Measurements from ENCODE around the gene APOC3.

Gene APOC3

DNA sequence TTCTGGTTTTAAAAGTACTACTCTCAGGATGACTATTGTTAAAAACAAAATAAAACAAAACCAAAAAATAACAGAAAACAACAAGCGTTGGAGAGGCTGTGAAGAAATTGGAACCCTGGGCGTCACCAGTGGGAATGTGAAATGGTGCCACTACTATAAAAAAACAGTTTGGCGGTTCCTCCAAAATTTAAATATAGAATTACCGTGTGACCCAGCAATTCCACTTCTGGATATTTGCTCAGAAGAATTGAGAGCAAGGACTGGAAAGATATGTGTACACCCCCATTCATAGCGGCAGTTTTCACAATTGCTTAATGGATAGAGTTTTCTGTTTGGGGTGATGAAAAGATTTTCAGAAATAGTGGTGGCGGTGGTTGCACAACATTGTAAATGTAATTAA, 15.2 kb upstream of the APOC3 start:
- no peak for TF ChIP-seq ZFX (IDR thresholded peaks at IDR 0.05)
- TF ChIP-seq, protein P1, sequence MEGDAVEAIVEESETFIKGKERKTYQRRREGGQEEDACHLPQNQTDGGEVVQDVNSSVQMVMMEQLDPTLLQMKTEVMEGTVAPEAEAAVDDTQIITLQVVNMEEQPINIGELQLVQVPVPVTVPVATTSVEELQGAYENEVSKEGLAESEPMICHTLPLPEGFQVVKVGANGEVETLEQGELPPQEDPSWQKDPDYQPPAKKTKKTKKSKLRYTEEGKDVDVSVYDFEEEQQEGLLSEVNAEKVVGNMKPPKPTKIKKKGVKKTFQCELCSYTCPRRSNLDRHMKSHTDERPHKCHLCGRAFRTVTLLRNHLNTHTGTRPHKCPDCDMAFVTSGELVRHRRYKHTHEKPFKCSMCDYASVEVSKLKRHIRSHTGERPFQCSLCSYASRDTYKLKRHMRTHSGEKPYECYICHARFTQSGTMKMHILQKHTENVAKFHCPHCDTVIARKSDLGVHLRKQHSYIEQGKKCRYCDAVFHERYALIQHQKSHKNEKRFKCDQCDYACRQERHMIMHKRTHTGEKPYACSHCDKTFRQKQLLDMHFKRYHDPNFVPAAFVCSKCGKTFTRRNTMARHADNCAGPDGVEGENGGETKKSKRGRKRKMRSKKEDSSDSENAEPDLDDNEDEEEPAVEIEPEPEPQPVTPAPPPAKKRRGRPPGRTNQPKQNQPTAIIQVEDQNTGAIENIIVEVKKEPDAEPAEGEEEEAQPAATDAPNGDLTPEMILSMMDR (conservative IDR thresholded peaks at IDR 0.05): no peak

DNA sequence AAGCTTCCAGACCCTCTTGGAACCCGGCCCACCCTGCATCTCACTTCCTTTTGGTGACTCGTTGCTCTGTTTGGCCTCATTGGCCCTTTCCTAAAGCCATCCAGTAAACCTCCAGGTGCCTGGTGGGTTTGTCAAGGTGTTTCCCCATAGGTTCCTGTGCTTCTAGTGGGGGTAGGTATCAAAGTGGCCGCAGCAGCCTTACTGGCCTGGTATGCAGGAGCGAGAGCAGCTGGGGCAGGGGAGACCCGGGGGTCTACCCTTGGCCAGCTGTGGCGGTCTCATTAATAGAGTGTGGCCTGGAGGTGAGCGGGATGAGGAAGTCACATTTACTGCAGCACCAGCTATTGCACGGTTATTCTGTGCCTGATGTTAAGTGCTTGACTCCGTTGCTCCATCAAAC, 10.7 kb upstream of the APOC3 start:
- TF ChIP-seq ZFX (IDR thresholded peaks at IDR 0.05): no peak
- TF ChIP-seq, protein P1 (conservative IDR thresholded peaks at IDR 0.05): no peak
- H3K27ac ChIP-seq: no peak overlapping the region

More for the DNA sequence above, 15.2 kb upstream of the APOC3 start:
- no peak overlapping the region for H3K27ac ChIP-seq

DNA sequence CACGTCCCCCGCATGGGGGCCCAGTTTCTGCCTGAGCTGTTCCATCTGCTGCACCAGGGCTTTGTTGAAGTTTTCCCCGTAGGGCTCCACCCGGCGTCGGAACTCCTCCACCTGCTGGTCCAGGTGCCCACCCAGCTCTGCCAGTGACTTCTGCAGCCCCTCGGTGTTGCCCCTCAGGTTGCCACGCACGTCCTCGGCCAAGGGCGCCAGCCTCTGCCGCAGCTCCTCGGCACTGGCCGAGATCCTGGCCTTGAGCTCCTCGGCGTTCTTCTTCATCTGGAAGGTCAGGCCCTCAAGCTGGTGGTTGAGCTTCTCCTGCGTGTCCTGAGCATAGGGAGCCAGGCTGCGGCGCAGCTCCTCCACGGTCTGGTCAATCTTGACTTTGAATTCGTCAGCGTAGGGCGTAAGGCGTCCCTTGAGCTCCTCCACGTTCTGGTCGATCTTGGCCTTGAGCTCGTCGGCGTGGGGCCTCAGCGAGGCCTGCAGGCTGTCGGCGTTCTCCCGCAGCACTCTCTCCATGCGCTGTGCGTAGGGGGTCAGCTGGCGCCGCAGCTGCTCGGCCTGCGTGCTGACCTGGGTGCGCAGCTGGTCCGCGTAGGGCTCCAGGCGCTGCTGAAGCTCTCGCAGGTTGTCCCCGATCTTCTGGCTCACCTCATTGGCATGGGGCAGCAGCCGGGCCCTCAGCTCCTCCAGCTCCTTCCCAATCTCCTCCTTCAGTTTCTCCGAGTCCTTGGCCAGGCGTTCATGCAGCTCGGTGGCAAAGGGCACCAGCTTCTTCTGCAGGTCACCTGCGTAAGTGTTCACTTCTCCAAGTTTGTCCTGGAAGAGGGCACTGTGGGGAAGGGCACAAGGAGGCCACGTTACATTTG, 8.4 kb upstream of the APOC3 start:
- no peak overlapping the region for H3K27ac ChIP-seq
- TF ChIP-seq, protein P1 (conservative IDR thresholded peaks at IDR 0.05): no peak
- TF ChIP-seq ZFX (IDR thresholded peaks at IDR 0.05): no peak

DNA sequence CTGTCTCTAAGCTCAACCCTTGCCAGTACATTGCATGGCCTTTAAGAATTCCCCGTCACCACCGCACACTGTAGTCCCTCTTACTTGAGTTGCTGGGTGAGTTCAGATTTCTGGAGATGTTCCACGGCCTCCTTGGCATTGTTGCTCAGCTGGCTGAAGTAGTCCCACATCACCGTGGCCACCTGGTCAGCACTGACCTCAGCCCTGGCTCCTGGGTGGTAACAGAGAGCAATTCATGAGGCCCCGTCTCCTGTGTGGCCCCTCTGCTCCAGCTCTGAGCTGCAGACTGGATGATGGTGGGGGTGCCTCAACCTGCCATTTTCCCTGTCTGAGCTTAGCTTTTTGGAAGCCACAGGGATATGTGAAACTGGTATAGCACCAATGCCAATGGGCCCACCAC, 7.1 kb upstream of the APOC3 start:
- TF ChIP-seq, protein P1 (conservative IDR thresholded peaks at IDR 0.05): no peak
- TF ChIP-seq ZFX (IDR thresholded peaks at IDR 0.05): no peak
- no peak overlapping the region for H3K27ac ChIP-seq

DNA sequence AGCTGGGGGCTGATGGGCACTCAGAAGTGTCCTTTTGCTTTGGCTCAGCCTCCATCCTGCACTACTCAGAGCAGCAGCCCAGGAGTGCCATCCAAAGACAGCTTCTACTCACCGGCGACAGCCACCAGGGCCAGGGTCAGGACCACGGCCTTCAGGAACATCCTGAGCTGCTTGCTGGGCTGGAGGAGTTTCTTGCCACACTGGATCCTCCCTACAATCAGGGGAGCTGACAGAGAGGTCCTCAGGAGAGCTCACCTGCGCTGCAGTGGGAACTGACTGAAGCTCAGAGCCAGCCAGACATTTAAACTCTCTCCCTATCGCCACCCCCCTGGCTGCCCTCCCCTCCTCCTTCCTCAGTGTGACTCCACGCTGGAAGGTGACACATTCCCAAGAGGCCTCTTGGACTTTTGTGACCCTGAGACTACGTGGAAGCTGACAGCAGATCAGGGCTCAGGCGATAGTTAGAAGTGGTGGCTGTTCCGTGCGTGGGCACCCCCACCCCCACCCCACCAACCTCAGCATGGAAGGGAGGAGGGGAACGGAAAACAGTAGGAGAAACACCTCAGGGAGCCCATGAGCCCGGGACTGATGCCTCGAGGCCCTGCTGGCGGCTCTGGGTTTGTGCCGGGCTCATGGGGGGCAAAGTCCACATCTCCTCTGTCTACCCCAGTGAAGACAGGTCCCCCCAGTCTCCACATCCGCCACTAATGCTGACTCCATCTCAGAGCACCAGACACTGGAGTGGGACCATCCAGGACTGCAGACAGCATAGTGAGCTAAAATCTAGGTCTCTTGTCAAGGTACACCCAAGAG, 6.5 kb upstream of the APOC3 start, which contains the start of gene APOA4:
TSS of gene APOA4 (minus strand) at position 274 of the 813 bp plus-strand sequence. CDS start at position 161, 113 bp downstream.
- no peak within 1 kb of the TSS for H3K27ac ChIP-seq
- TF ChIP-seq ZFX (IDR thresholded peaks at IDR 0.05): no peak
- TF ChIP-seq, protein P1 (conservative IDR thresholded peaks at IDR 0.05): no peak

DNA sequence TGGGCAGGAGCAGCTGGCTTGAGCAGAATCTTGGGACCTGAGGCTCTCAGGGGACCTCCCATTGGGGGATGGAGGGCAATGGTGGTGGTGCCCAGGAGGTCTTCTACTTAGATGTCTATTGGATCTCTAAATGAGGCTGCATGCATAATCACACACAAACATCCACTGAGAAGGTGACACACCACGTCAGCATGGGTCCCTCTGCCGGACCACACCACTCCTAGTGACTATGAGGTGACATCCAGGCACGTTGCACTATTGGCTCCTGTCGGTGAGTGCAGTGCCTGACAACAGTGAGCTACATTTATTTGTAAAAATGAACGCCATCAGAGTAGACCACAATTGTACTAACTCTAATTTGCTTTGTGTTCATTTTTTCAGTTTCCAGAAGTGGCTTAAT, 4.3 kb upstream of the APOC3 start:
- H3K27ac ChIP-seq: no peak overlapping the region
- TF ChIP-seq, protein P1 (conservative IDR thresholded peaks at IDR 0.05): no peak
- no peak for TF ChIP-seq ZFX (IDR thresholded peaks at IDR 0.05)

Data from C4-2B (cell line).